ENCODE results near the gene HP1BP3. TPM values are rescaled to one million over a fixed set of nuclear protein-coding genes. Genes with fewer than 3 reads are reported as not detected.
"Not testable (repeated sequence)": the region's sequence is repeated elsewhere in the genome, so short reads cannot be mapped to it uniquely, and the experiment has no call there.

Gene HP1BP3
- total and polyA plus RNA-seq, 2 experiments from 2014 or later = 138 to 151 TPM

DNA sequence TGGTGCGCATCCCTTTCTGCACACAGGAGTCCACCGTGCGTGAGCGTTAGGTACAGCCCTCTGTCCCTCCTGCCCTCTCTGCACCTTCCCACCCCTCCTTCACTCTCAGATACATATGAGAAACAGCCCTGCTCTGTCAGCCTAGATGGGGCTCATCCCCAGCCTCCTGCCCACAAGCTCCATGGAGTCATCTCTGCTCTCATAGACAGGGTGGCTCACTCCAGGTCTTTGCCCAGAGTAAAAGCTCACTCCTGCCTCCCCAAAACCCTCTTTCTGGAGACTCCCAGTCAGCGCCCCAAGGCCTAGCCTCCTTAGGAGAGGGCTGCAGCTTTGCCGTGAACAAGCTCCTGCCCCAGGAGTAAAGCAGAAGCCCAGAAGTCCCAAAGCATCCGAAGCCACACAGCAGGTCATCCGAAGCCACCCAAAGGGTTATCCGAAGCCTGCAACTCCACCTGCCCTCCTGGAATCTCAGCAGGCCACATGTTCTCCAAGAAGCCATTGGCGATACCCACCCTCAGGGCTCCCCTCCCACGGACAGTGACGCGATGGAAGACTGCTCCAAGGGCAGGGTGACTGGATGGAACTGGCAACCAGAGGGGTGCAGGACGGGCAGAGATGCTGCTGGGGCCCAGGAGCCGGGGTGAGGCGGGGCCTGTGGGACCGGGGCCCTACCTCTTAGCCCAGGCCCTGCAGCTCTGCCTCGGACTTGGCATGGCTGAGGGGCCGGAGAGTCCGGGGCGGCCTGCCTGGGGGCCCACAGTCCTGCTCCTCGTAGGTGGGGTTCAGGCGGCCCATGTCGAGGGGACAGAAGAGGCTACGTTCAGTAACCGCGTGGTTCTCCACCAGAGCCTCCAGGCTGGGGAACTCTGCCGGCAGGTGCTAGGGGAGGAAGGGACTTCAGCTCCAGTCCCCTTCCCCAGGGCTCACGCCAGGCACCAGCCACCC is 65.7 kb downstream of the HP1BP3 start:
- no peak overlapping the region for H3K4me2 ChIP-seq (ENCODE audit: unreplicated experiment)
- H3K4me3 ChIP-seq = no peak overlapping the region
- TF ChIP-seq EZH2phosphoT487 (IDR thresholded peaks at IDR 0.05; ENCODE audit: insufficient read depth, low read depth) = no peak
- H3K9me3 ChIP-seq (ENCODE audit: low read depth) = no peaks in the 10 kb centered on the region
- H3K27ac ChIP-seq = no peak overlapping the region
- no peaks in the 10 kb centered on the region for H3K9me2 ChIP-seq (ENCODE audit: insufficient read depth)
- H2AFZ ChIP-seq = no peak overlapping the region
- no peaks in the 10 kb centered on the region for H3K36me3 ChIP-seq (ENCODE audit: low read depth)
- no peak overlapping the region for H3K9ac ChIP-seq
- no peaks in the 10 kb centered on the region for H3K79me2 ChIP-seq (ENCODE audit: insufficient read depth)
- DNase-seq = no peak
- no peaks in the 10 kb centered on the region for H3K27me3 ChIP-seq (replicated peaks; ENCODE audit: insufficient read depth)
- H3F3A ChIP-seq (ENCODE audit: insufficient read depth) = 0 out of 2 replicates have a peak, but pooled peaks cover 3% of the 10 kb centered on the region
- in situ Hi-C loops (cut with MboI) = no loop called here
- 88 to 92% methylated on average over 25 to 27 of the region's 29 CpGs for WGBS, 2 experiments (ENCODE audit: low coverage in 1 of 2, low lambda C conversion rate in 2 of 2, missing lambda C conversion rate in 2 of 2)
- no peaks in the 10 kb centered on the region for H3K4me1 ChIP-seq (ENCODE audit: insufficient read depth)
- no peaks in the 10 kb centered on the region for H4K20me1 ChIP-seq (ENCODE audit: insufficient read depth)

DNA sequence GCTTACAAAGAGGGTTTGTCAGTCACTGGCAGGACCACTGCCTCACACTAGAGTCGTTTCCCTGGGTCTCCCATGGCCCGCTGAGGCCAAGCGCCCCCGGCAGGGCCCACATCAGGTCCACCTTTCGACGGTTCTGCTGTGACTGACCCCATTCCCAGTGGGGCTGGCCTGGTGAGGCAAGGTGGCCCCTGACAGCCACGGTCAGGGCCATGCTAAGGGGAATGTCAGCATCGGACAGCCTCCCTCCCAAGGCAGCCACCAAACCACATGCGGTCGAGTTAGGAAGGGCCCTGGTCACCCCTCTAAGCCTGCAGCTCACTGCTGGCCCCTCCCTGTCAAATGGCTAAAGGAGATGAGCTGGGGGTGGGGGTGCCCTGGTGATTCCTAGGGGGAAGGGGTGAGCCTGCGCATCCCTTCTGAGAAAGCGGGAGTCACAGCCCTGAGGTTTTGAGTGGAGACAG is 66.4 kb downstream of the HP1BP3 start:
- H3K27me3 ChIP-seq (replicated peaks; ENCODE audit: insufficient read depth) = no peaks in the 10 kb centered on the region
- 79 to 80% methylated on average over 10 to 12 of the region's 12 CpGs for WGBS, 2 experiments (ENCODE audit: low coverage in 1 of 2, low lambda C conversion rate in 2 of 2, missing lambda C conversion rate in 2 of 2)
- no peaks in the 10 kb centered on the region for H3K9me3 ChIP-seq (ENCODE audit: low read depth)
- 0 out of 2 replicates have a peak, but pooled peaks cover 3% of the 10 kb centered on the region for H3F3A ChIP-seq (ENCODE audit: insufficient read depth)
- no peaks in the 10 kb centered on the region for H3K36me3 ChIP-seq (ENCODE audit: low read depth)
- H3K4me2 ChIP-seq (ENCODE audit: unreplicated experiment) = no peak overlapping the region
- no peak overlapping the region for H2AFZ ChIP-seq
- in situ Hi-C loops (cut with MboI) = no loop called here
- H4K20me1 ChIP-seq (ENCODE audit: insufficient read depth) = no peaks in the 10 kb centered on the region
- H3K79me2 ChIP-seq (ENCODE audit: insufficient read depth) = no peaks in the 10 kb centered on the region
- no peak overlapping the region for H3K9ac ChIP-seq
- H3K9me2 ChIP-seq (ENCODE audit: insufficient read depth) = no peaks in the 10 kb centered on the region
- TF ChIP-seq EZH2phosphoT487 (IDR thresholded peaks at IDR 0.05; ENCODE audit: insufficient read depth, low read depth) (no peak), EZH2 (IDR thresholded peaks at IDR 0.05; ENCODE audit: insufficient read depth, poor library complexity, severe bottlenecking) (no peak)
- no peak overlapping the region for H3K27ac ChIP-seq
- no peak overlapping the region for H3K4me3 ChIP-seq
- no peak for DNase-seq
- no peaks in the 10 kb centered on the region for H3K4me1 ChIP-seq (ENCODE audit: insufficient read depth)

- Histone ChIP-seq H2AFZ (no peak overlapping the region), H3K9ac (no peak overlapping the region), H3K4me1 (ENCODE audit: insufficient read depth) (no peaks in the 10 kb centered on the region), H3K27me3 (replicated peaks; ENCODE audit: insufficient read depth) (no peaks in the 10 kb centered on the region), H3K4me2 (ENCODE audit: unreplicated experiment) (no peak overlapping the region), H3K79me2 (ENCODE audit: insufficient read depth) (no peaks in the 10 kb centered on the region), H3K36me3 (ENCODE audit: low read depth) (no peaks in the 10 kb centered on the region), H3K27ac (no peak overlapping the region), H3K9me2 (ENCODE audit: insufficient read depth) (no peaks in the 10 kb centered on the region), H3K4me3 (no peak overlapping the region), H3F3A (ENCODE audit: insufficient read depth) (0 out of 2 replicates have a peak, but pooled peaks cover 3% of the 10 kb centered on the region), H3K9me3 (ENCODE audit: low read depth) (no peaks in the 10 kb centered on the region), H4K20me1 (ENCODE audit: insufficient read depth) (no peaks in the 10 kb centered on the region)
- in situ Hi-C loops (cut with MboI) = no loop called here
- WGBS, 2 experiments (ENCODE audit: low coverage in 1 of 2, low lambda C conversion rate in 2 of 2, missing lambda C conversion rate in 2 of 2) = 72 to 75% methylated on average over 5 of the region's 5 CpGs
- DNase-seq = no peak
- no peak for TF ChIP-seq EZH2 (IDR thresholded peaks at IDR 0.05; ENCODE audit: insufficient read depth, poor library complexity, severe bottlenecking)
- no peak for TF ChIP-seq EZH2phosphoT487 (IDR thresholded peaks at IDR 0.05; ENCODE audit: insufficient read depth, low read depth)
These were observed 67.1 kb downstream of the HP1BP3 start for GRCh38 chr1:20719871-20720620.

DNA sequence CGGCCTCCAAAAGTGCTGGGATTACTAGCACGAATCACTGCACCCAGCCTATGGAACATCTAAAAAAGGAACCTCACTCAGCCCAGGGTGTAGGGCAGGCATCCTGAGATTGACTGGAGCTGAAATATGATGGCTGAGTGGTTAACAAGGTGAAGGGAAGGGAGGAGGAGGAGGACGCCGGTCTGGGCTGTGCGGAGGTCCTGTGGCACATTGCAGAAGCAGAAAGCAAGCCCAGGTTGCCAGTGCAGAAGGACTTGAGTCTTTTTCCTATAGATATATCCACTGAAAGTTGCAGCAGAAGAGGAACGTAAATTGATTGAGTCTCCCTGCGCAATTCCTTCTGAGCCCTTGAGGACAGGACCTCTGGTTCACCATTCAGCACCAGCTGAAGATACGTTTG is 67.8 kb downstream of the HP1BP3 start:
- no peak for DNase-seq
- 76 to 77% methylated on average over 8 of the region's 8 CpGs for WGBS, 2 experiments (ENCODE audit: low coverage in 1 of 2, low lambda C conversion rate in 2 of 2, missing lambda C conversion rate in 2 of 2)
- Histone ChIP-seq H3K27ac (no peak overlapping the region), H3K9ac (no peak overlapping the region), H3K36me3 (ENCODE audit: low read depth) (no peaks in the 10 kb centered on the region), H3F3A (ENCODE audit: insufficient read depth) (0 out of 2 replicates have a peak, but pooled peaks cover 3% of the 10 kb centered on the region), H3K4me1 (ENCODE audit: insufficient read depth) (no peaks in the 10 kb centered on the region), H3K4me3 (no peak overlapping the region), H3K4me2 (ENCODE audit: unreplicated experiment) (no peak overlapping the region), H3K9me2 (ENCODE audit: insufficient read depth) (no peaks in the 10 kb centered on the region), H3K9me3 (ENCODE audit: low read depth) (no peaks in the 10 kb centered on the region), H4K20me1 (ENCODE audit: insufficient read depth) (no peaks in the 10 kb centered on the region), H3K27me3 (replicated peaks; ENCODE audit: insufficient read depth) (no peaks in the 10 kb centered on the region), H2AFZ (no peak overlapping the region), H3K79me2 (ENCODE audit: insufficient read depth) (no peaks in the 10 kb centered on the region)
- in situ Hi-C loops (cut with MboI) = no loop called here
- no peak for TF ChIP-seq EZH2 (IDR thresholded peaks at IDR 0.05; ENCODE audit: insufficient read depth, poor library complexity, severe bottlenecking)
- TF ChIP-seq EZH2phosphoT487 (IDR thresholded peaks at IDR 0.05; ENCODE audit: insufficient read depth, low read depth) = no peak

- H3K79me2 ChIP-seq (ENCODE audit: insufficient read depth); H3F3A ChIP-seq (ENCODE audit: insufficient read depth); H3K27me3 ChIP-seq (replicated peaks; ENCODE audit: insufficient read depth); H3K36me3 ChIP-seq (ENCODE audit: low read depth); H3K4me1 ChIP-seq (ENCODE audit: insufficient read depth); H3K27ac ChIP-seq; H3K9me2 ChIP-seq (ENCODE audit: insufficient read depth); DNase-seq; in situ Hi-C loops (cut with MboI); H3K9me3 ChIP-seq (ENCODE audit: low read depth); H4K20me1 ChIP-seq (ENCODE audit: insufficient read depth): not testable (repeated sequence)
- H3K4me2 ChIP-seq (ENCODE audit: unreplicated experiment) = peak overlapping the region; percentile 30
- H3K4me3 ChIP-seq = peak overlapping the region; percentile 56
- 68 to 70% methylated on average over 17 of the region's 17 CpGs for WGBS, 2 experiments (ENCODE audit: low coverage in 1 of 2, low lambda C conversion rate in 2 of 2, missing lambda C conversion rate in 2 of 2)
- peak overlapping the region; percentile 52 for H2AFZ ChIP-seq
- H3K9ac ChIP-seq = peak overlapping the region; percentile 22
These were observed 68.7 kb downstream of the HP1BP3 start for GRCh38 chr1:20718343-20718882.
